ENCODE results near the gene CDK5RAP3.

Gene CDK5RAP3

GRCh38 chr17:47945080-47945479 is 25.8 kb upstream of the CDK5RAP3 start:
- Mint-ChIP-seq H3K4me3 (peak overlapping the region; percentile 17), H3K36me3 (ENCODE audit: low read depth) (peaks cover 26% of the 10 kb centered on the region), H3K27me3 (no peaks in the 10 kb centered on the region), H3K4me1 (ENCODE audit: low read depth) (peaks cover 79% of the 10 kb centered on the region), H3K9me3 (peaks cover 5% of the 10 kb centered on the region), H3K27ac (peak overlapping the region; percentile 54)

- Mint-ChIP-seq H3K9me3 (peaks cover 4% of the 10 kb centered on the region), H3K27me3 (no peaks in the 10 kb centered on the region), H3K36me3 (ENCODE audit: low read depth) (peaks cover 25% of the 10 kb centered on the region), H3K4me3 (peak overlapping the region; percentile 17), H3K4me1 (ENCODE audit: low read depth) (peaks cover 73% of the 10 kb centered on the region), H3K27ac (peak overlapping the region; percentile 17)
Measured at GRCh38 chr17:47945529-47946508, 25.1 kb upstream of the CDK5RAP3 start.

- Mint-ChIP-seq H3K4me1 (ENCODE audit: low read depth) (peaks cover 66% of the 10 kb centered on the region), H3K27me3 (no peaks in the 10 kb centered on the region), H3K36me3 (ENCODE audit: low read depth) (peaks cover 19% of the 10 kb centered on the region), H3K27ac (no peak overlapping the region), H3K4me3 (no peak overlapping the region), H3K9me3 (no peaks in the 10 kb centered on the region)
Measured at GRCh38 chr17:47946516-47946915, 24.4 kb upstream of the CDK5RAP3 start.

GRCh38 chr17:47946929-47947397 is 23.9 kb upstream of the CDK5RAP3 start:
- Mint-ChIP-seq H3K36me3 (ENCODE audit: low read depth) (peaks cover 19% of the 10 kb centered on the region), H3K27me3 (no peaks in the 10 kb centered on the region), H3K27ac (no peak overlapping the region), H3K9me3 (no peaks in the 10 kb centered on the region), H3K4me3 (no peak overlapping the region), H3K4me1 (ENCODE audit: low read depth) (peaks cover 63% of the 10 kb centered on the region)

GRCh38 chr17:47948706-47949196 is 22.2 kb upstream of the CDK5RAP3 start:
- no peak overlapping the region for H3K4me3 Mint-ChIP-seq
- no peaks in the 10 kb centered on the region for H3K27me3 Mint-ChIP-seq
- H3K27ac Mint-ChIP-seq = no peak overlapping the region
- H3K4me1 Mint-ChIP-seq (ENCODE audit: low read depth) = peaks cover 46% of the 10 kb centered on the region
- H3K9me3 Mint-ChIP-seq = no peaks in the 10 kb centered on the region
- H3K36me3 Mint-ChIP-seq (ENCODE audit: low read depth) = peaks cover 19% of the 10 kb centered on the region

GRCh38 chr17:47949197-47949759 is 21.6 kb upstream of the CDK5RAP3 start:
- Mint-ChIP-seq H3K9me3 (no peaks in the 10 kb centered on the region), H3K4me3 (no peak overlapping the region), H3K27ac (peak overlapping the region; percentile 69), H3K36me3 (ENCODE audit: low read depth) (peaks cover 19% of the 10 kb centered on the region), H3K27me3 (no peaks in the 10 kb centered on the region), H3K4me1 (ENCODE audit: low read depth) (peaks cover 44% of the 10 kb centered on the region)

- Mint-ChIP-seq H3K9me3 (no peaks in the 10 kb centered on the region), H3K27me3 (no peaks in the 10 kb centered on the region), H3K4me1 (ENCODE audit: low read depth) (peaks cover 37% of the 10 kb centered on the region), H3K27ac (no peak overlapping the region), H3K4me3 (no peak overlapping the region), H3K36me3 (ENCODE audit: low read depth) (peaks cover 15% of the 10 kb centered on the region)
Measured at GRCh38 chr17:47949946-47950345, 21.0 kb upstream of the CDK5RAP3 start.

GRCh38 chr17:47950448-47950847 is 20.5 kb upstream of the CDK5RAP3 start:
- Mint-ChIP-seq H3K9me3 (no peaks in the 10 kb centered on the region), H3K4me3 (no peak overlapping the region), H3K36me3 (ENCODE audit: low read depth) (peaks cover 10% of the 10 kb centered on the region), H3K27ac (no peak overlapping the region), H3K27me3 (no peaks in the 10 kb centered on the region), H3K4me1 (ENCODE audit: low read depth) (peaks cover 32% of the 10 kb centered on the region)

- Mint-ChIP-seq H3K9me3 (no peaks in the 10 kb centered on the region), H3K4me1 (ENCODE audit: low read depth) (peaks cover 14% of the 10 kb centered on the region), H3K27ac (no peak overlapping the region), H3K27me3 (no peaks in the 10 kb centered on the region), H3K4me3 (no peak overlapping the region), H3K36me3 (ENCODE audit: low read depth) (peaks cover 10% of the 10 kb centered on the region)
Measured at GRCh38 chr17:47952171-47953021, 18.5 kb upstream of the CDK5RAP3 start.

GRCh38 chr17:47953909-47954308 is 17.0 kb upstream of the CDK5RAP3 start:
- H3K4me3 Mint-ChIP-seq = no peak overlapping the region
- peaks cover 12% of the 10 kb centered on the region for H3K4me1 Mint-ChIP-seq (ENCODE audit: low read depth)
- H3K36me3 Mint-ChIP-seq (ENCODE audit: low read depth) = peaks cover 4% of the 10 kb centered on the region
- H3K9me3 Mint-ChIP-seq = no peaks in the 10 kb centered on the region
- no peaks in the 10 kb centered on the region for H3K27me3 Mint-ChIP-seq
- H3K27ac Mint-ChIP-seq = no peak overlapping the region

GRCh38 chr17:47955497-47956461 is 15.1 kb upstream of the CDK5RAP3 start:
- no peak overlapping the region for H3K27ac Mint-ChIP-seq

GRCh38 chr17:47956791-47957590 is 13.9 kb upstream of the CDK5RAP3 start:
- Mint-ChIP-seq H3K9me3 (no peaks in the 10 kb centered on the region), H3K27me3 (no peaks in the 10 kb centered on the region), H3K27ac (no peak overlapping the region), H3K36me3 (ENCODE audit: low read depth) (no peaks in the 10 kb centered on the region), H3K4me1 (ENCODE audit: low read depth) (no peaks in the 10 kb centered on the region), H3K4me3 (no peak overlapping the region)

More at GRCh38 chr17:47955497-47956461, 15.1 kb upstream of the CDK5RAP3 start:
- no peaks in the 10 kb centered on the region for H3K9me3 Mint-ChIP-seq
- H3K4me3 Mint-ChIP-seq = no peak overlapping the region
- H3K4me1 Mint-ChIP-seq (ENCODE audit: low read depth) = no peaks in the 10 kb centered on the region
- no peaks in the 10 kb centered on the region for H3K27me3 Mint-ChIP-seq
- H3K36me3 Mint-ChIP-seq (ENCODE audit: low read depth) = no peaks in the 10 kb centered on the region

Data from stimulated activated naive CD8-positive, alpha-beta T cell treated with anti-CD3 and anti-CD28 coated beads, Interleukin-15, Interleukin-2, amounts not matched to agents 100 ng/mL and 50 ng/mL, for 24 hours (primary cell).